ENCODE measurements around the gene GPR15. TPM values are rescaled to one million over a fixed set of nuclear protein-coding genes. Genes with fewer than 3 reads are reported as not detected.

The GPR15 gene
- total RNA-seq, 4 donors from 2014 or later: not detected

GRCh38 chr3:98501270-98501669 lies 30.5 kb upstream of the GPR15 start:
- DNase-seq (ENCODE audit: low spot score in 2 of 2): no peak
- H3K4me3 ChIP-seq (ENCODE audit: low read depth, poor library complexity, severe bottlenecking): no peak overlapping the region
- 67 to 82% methylated on average over 4 of the region's 4 CpGs for WGBS, 2 donors
- intact Hi-C loops (cut with DNase I; ENCODE audit: low total_unique reads): no loop called here
- TF ChIP-seq CTCF (IDR thresholded peaks at IDR 0.05) (no peak), POLR2A (IDR thresholded peaks at IDR 0.05) (no peak)

- intact Hi-C loops (cut with DNase I; ENCODE audit: low total_unique reads): no loop called here
- DNase-seq (ENCODE audit: low spot score in 2 of 2): no peak
- WGBS, 2 donors: 49 to 66% methylated on average over 5 of the region's 5 CpGs
- TF ChIP-seq POLR2A (IDR thresholded peaks at IDR 0.05) (no peak), CTCF (IDR thresholded peaks at IDR 0.05) (no peak)
- H3K4me3 ChIP-seq (ENCODE audit: low read depth, poor library complexity, severe bottlenecking): no peak overlapping the region
Observed at GRCh38 chr3:98501863-98502576, 29.8 kb upstream of the GPR15 start.

- WGBS, 2 donors: 78 to 84% methylated on average over 4 of the region's 4 CpGs
- TF ChIP-seq CTCF (IDR thresholded peaks at IDR 0.05): no peak
- no peak for TF ChIP-seq POLR2A (IDR thresholded peaks at IDR 0.05)
- no peak for DNase-seq (ENCODE audit: low spot score in 2 of 2)
- no peak overlapping the region for H3K4me3 ChIP-seq (ENCODE audit: low read depth, poor library complexity, severe bottlenecking)
- intact Hi-C loops (cut with DNase I; ENCODE audit: low total_unique reads): no loop called here
Observed at GRCh38 chr3:98504539-98504938, 27.2 kb upstream of the GPR15 start.

GRCh38 chr3:98508582-98508981 lies 23.2 kb upstream of the GPR15 start:
- intact Hi-C loops (cut with DNase I; ENCODE audit: low total_unique reads): no loop called here
- H3K4me3 ChIP-seq (ENCODE audit: low read depth, poor library complexity, severe bottlenecking): no peak overlapping the region
- no peak for DNase-seq (ENCODE audit: low spot score in 2 of 2)
- 92 to 100% methylated on average over 2 of the region's 2 CpGs for WGBS, 2 donors
- TF ChIP-seq CTCF (IDR thresholded peaks at IDR 0.05) (no peak), POLR2A (IDR thresholded peaks at IDR 0.05) (no peak)

GRCh38 chr3:98512576-98512975 lies 19.2 kb upstream of the GPR15 start:
- no peak overlapping the region for H3K4me3 ChIP-seq (ENCODE audit: low read depth, poor library complexity, severe bottlenecking)
- WGBS, 2 donors: 79 to 87% methylated on average over 4 of the region's 4 CpGs
- intact Hi-C loops (cut with DNase I; ENCODE audit: low total_unique reads): no loop called here
- TF ChIP-seq CTCF (IDR thresholded peaks at IDR 0.05) (no peak), POLR2A (IDR thresholded peaks at IDR 0.05) (no peak)
- no peak for DNase-seq (ENCODE audit: low spot score in 2 of 2)

GRCh38 chr3:98513091-98513511 lies 18.7 kb upstream of the GPR15 start:
- TF ChIP-seq CTCF (IDR thresholded peaks at IDR 0.05): no peak
- no peak for TF ChIP-seq POLR2A (IDR thresholded peaks at IDR 0.05)
- DNase-seq (ENCODE audit: low spot score in 2 of 2): peak in 1 of 2 donors; percentile 63
- WGBS, 2 donors: 55 to 61% methylated on average over 4 of the region's 4 CpGs
- intact Hi-C loops (cut with DNase I; ENCODE audit: low total_unique reads): no loop called here
- no peak overlapping the region for H3K4me3 ChIP-seq (ENCODE audit: low read depth, poor library complexity, severe bottlenecking)
